Peyer's patch (tissue), 4 donors: Measurements from ENCODE around the gene CRLF2.
"Not testable (repeated sequence)": the region's sequence is repeated elsewhere in the genome, so short reads cannot be mapped to it uniquely, and the experiment has no call there.

Source experiments
- CTCF ChIP-seq, 6 experiments: fragments of 450-650 bp in 4 of 6; fragments of 200-600 bp in 2 of 6; sonication (generic) in 1 of 6; IDR thresholded peaks; one replicate each; pipeline ENCODE4 v1.5.1; 2017 to 2019; ENCODE audit warnings: antibody characterized with exemption in 6 of 6, mild to moderate bottlenecking in 3 of 6, moderate library complexity in 1 of 6
- POLR2A ChIP-seq, 2 donors: fragments of 450-650 bp; IDR thresholded peaks; one replicate each; pipeline ENCODE4 v1.5.1; 2017; ENCODE audit warnings: antibody characterized with exemption in 2 of 2, mild to moderate bottlenecking in 2 of 2, moderate library complexity in 2 of 2

- TF ChIP-seq CTCF, POLR2A (IDR thresholded peaks at IDR 0.05): not testable (repeated sequence)
Observed at GRCh38 chrX:1228101-1228500, 15.7 kb upstream of the CRLF2 start.
